B cell (primary cell): ENCODE results near the gene LTO1. TPM values are rescaled to one million over a fixed set of nuclear protein-coding genes. Genes with fewer than 3 reads are reported as not detected.

Experiments
- ATAC-seq: fragments of 200-7000 bp; cut with Tn5 transposase; one replicate; pipeline ENCODE4 v1.10.0; 2021; ENCODE audit warnings: low read depth, mild to moderate bottlenecking, moderate number of reproducible peaks, moderate library complexity
- CTCF ChIA-PET: fragments of 350-600 bp; sonication (Branson Sonifier 250); formaldehyde crosslinking; loops from one replicate; lab custom pipeline; 2021; ENCODE audit warnings: antibody characterized with exemption, inconsistent platforms; lab: Charles Lee
- POLR2A ChIA-PET: fragments of 350-600 bp; sonication (Branson Sonifier 250); formaldehyde crosslinking; loops from one replicate; lab custom pipeline; 2021; ENCODE audit warnings: antibody characterized with exemption; lab: Charles Lee
- DNase-seq: peaks from one replicate; pipeline ENCODE4 v3.0.0; 2013
- H2AFZ ChIP-seq: 2 replicates; pipeline ENCODE4 v1.6.1; 2012; ENCODE audit warnings: mild to moderate bottlenecking, low read depth, low read length; ENCODE audit not compliant: insufficient read depth, poor library complexity, severe bottlenecking
- H3K27ac ChIP-seq, 2 donors: 1 replicate in 1 of 2; 2 replicates in 1 of 2; pipeline ENCODE4 v1.5.1; 2012 to 2013; ENCODE audit warnings: low read length in 2 of 2, mild to moderate bottlenecking in 2 of 2, moderate library complexity in 1 of 2
- H3K27me3 ChIP-seq, 4 experiments: fragments of 200-600 bp in 1 of 4; sonication (generic) in 1 of 4; replicated peaks in 1 of 4; 1 replicate in 2 of 4; 2 replicates in 2 of 4; pipeline versions ENCODE4 v1.6.1 to v1.7.0; 2013 to 2016; ENCODE audit warnings: low read length in 3 of 4, mild to moderate bottlenecking in 2 of 4, mixed read lengths in 1 of 4, moderate library complexity in 1 of 4; ENCODE audit not compliant: insufficient read depth in 4 of 4, control insufficient read depth in 3 of 4; ENCODE audit errors: control extremely low read depth in 1 of 4
- H3K36me3 ChIP-seq, 2 experiments: replicated peaks in 1 of 2; 1 replicate in 1 of 2; 2 replicates in 1 of 2; pipeline versions ENCODE4 v1.6.1 to v1.7.1; 2013; ENCODE audit warnings: low read length in 1 of 2; ENCODE audit not compliant: insufficient read depth in 2 of 2, control insufficient read depth in 1 of 2; ENCODE audit errors: control extremely low read depth in 1 of 2, extremely low read depth in 1 of 2
- H3K4me1 ChIP-seq, 2 donors: fragments of 200-600 bp in 1 of 2; sonication (generic) in 1 of 2; 1 replicate in 1 of 2; 2 replicates in 1 of 2; pipeline versions ENCODE4 v1.5.1 to v1.6.1; 2013 to 2017; ENCODE audit warnings: low read length in 2 of 2; ENCODE audit not compliant: control insufficient read depth in 2 of 2, insufficient read depth in 2 of 2
- H3K4me2 ChIP-seq: replicated peaks from 2 replicates; pipeline ENCODE3; 2012; ENCODE audit warnings: mild to moderate bottlenecking, low read depth, low read length; ENCODE audit not compliant: poor library complexity, severe bottlenecking
- H3K4me3 ChIP-seq, 5 experiments: fragments of 200-600 bp in 1 of 5; sonication (generic) in 1 of 5; 1 replicate in 3 of 5; 2 replicates in 2 of 5; pipeline versions ENCODE4 v1.5.1 to v1.7.0; 2011 to 2016; ENCODE audit warnings: low read length in 4 of 5, mild to moderate bottlenecking in 4 of 5, low read depth in 2 of 5, control low read depth in 1 of 5, moderate library complexity in 1 of 5; ENCODE audit not compliant: insufficient read depth in 1 of 5; ENCODE audit errors: control extremely low read depth in 1 of 5, extremely low read depth in 1 of 5
- H3K79me2 ChIP-seq: fragments of 200-600 bp; sonication (generic); one replicate; pipeline ENCODE4 v1.6.0; 2016; ENCODE audit warnings: low read length; ENCODE audit not compliant: control insufficient read depth, insufficient read depth
- H3K9ac ChIP-seq: fragments of 200-600 bp; sonication (generic); 2 replicates; pipeline ENCODE4 v1.6.1; 2017; ENCODE audit warnings: mild to moderate bottlenecking, low read length, moderate library complexity
- H3K9me3 ChIP-seq, 3 donors: one replicate each; pipeline versions ENCODE4 v1.6.1 to v1.7.1; 2013; ENCODE audit warnings: low read length in 2 of 3; ENCODE audit not compliant: control insufficient read depth in 2 of 3, insufficient read depth in 1 of 3; ENCODE audit errors: control extremely low read depth in 1 of 3
- H4K20me1 ChIP-seq: 2 replicates; pipeline ENCODE4 v1.6.0; 2012; ENCODE audit warnings: mild to moderate bottlenecking, low read length; ENCODE audit not compliant: insufficient read depth, control insufficient read depth, poor library complexity, severe bottlenecking
- H3K27ac Mint-ChIP-seq: one replicate; pipeline ENCODE4 v1.8.0; 2021; ENCODE audit warnings: mixed read lengths
- H3K27me3 Mint-ChIP-seq: one replicate; pipeline ENCODE4 v1.8.0; 2021; ENCODE audit warnings: mixed read lengths
- H3K4me1 Mint-ChIP-seq: one replicate; pipeline ENCODE4 v1.8.0; 2021; ENCODE audit warnings: mixed read lengths
- H3K4me3 Mint-ChIP-seq: one replicate; pipeline ENCODE4 v1.8.0; 2021; ENCODE audit warnings: mixed read lengths
- H3K9me3 Mint-ChIP-seq: one replicate; pipeline ENCODE4 v1.8.0; 2022; ENCODE audit warnings: mixed read lengths; ENCODE audit not compliant: insufficient read depth
- EZH2 ChIP-seq: IDR thresholded peaks from 2 replicates; pipeline ENCODE4 v1.6.1; 2012; ENCODE audit warnings: borderline replicate concordance, low read depth, mild to moderate bottlenecking, moderate library complexity, low read length; ENCODE audit not compliant: insufficient read depth, poor library complexity, severe bottlenecking
- WGBS: methylation state at CpG from one replicate; pipeline ENCODE4 v1.1.5; 2013; ENCODE audit warnings: missing lambda C conversion rate; ENCODE audit not compliant: insufficient coverage; 5-methylcytosine and 5-hydroxymethylcytosine counted together
- intact Hi-C: fragments of 100-400 bp; cut with micrococcal nuclease; formaldehyde crosslinking; loops from one replicate; pipeline ENCODE4 v1.10.0; 2022
- polyA plus RNA-seq: library from polyadenylated mRNA; depleted of rRNA; stranded (reverse); fragments of >200 nt; gene quantifications from 2 replicates; pipeline ENCODE4 v1.2.3, GENCODE V29; 2012
- total RNA-seq, 2 donors: library from RNA; stranded (reverse); fragments of 120-200 nt in 1 of 2; gene quantifications; 1 replicate in 1 of 2; 2 replicates in 1 of 2; pipeline versions ENCODE4 v1.2.3 to v1.2.4, GENCODE V29; 2013 to 2022
- TF ChIP-seq, protein P1 (sequence below): fragments of 200-600 bp; IDR thresholded peaks from one replicate; pipeline ENCODE4 v1.8.0; 2022; ENCODE audit warnings: antibody characterized with exemption, mild to moderate bottlenecking

LTO1 gene
- total and polyA plus RNA-seq, 2 donors (not counting 1 experiment from before 2014, with no cell fraction given), result 44.4 to 68.8 TPM

DNA sequence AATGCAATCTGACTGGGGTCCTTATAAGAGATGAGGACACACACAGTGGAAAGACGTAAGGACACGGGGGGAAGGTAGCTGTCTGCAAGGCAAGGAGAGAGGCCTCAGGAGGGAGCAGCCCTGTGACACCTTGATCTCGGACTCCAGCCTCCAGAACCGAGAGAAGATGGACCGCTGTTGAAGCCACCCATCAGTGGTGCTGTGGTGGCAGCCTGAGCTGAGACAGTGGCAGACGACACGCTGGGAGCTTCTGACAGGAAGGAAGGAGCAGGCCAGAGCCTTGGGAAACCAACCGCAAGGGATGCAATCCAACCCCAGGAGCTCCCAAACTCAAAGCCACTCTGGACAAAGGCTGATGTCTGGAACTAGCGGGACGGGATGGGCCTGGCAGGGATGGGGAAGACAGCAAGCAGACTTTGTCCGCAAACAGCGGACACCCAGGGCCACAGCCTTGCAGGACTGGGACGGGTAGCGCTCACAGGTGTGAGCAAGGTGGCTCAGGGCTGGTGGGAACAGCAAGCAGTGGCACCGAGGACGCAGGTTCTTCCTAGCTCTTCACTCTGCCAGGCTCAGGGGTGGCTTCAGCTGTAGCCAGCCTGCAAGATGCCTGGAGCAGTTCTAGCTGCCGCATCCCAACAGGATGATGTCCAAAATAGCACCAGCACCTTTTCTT, 10.9 kb downstream of the LTO1 start:
- no peak overlapping the region for H3K27ac Mint-ChIP-seq
- no peaks in the 10 kb centered on the region for H3K4me1 ChIP-seq
- H3K9me3 Mint-ChIP-seq, result no peaks in the 10 kb centered on the region
- no peak overlapping the region for H3K27ac ChIP-seq
- H3K4me3 ChIP-seq, result no peak overlapping the region
- no peaks in the 10 kb centered on the region for H3K27me3 ChIP-seq
- H3K9ac ChIP-seq, result no peak overlapping the region
- ATAC-seq (no peak), DNase-seq (no peak)
- TF ChIP-seq, protein P1, sequence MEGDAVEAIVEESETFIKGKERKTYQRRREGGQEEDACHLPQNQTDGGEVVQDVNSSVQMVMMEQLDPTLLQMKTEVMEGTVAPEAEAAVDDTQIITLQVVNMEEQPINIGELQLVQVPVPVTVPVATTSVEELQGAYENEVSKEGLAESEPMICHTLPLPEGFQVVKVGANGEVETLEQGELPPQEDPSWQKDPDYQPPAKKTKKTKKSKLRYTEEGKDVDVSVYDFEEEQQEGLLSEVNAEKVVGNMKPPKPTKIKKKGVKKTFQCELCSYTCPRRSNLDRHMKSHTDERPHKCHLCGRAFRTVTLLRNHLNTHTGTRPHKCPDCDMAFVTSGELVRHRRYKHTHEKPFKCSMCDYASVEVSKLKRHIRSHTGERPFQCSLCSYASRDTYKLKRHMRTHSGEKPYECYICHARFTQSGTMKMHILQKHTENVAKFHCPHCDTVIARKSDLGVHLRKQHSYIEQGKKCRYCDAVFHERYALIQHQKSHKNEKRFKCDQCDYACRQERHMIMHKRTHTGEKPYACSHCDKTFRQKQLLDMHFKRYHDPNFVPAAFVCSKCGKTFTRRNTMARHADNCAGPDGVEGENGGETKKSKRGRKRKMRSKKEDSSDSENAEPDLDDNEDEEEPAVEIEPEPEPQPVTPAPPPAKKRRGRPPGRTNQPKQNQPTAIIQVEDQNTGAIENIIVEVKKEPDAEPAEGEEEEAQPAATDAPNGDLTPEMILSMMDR, result no peak
- TF ChIP-seq EZH2, result no peak
- intact Hi-C loops, result no loop called here
- CTCF ChIA-PET, result no interaction called here
- no peak overlapping the region for H3K4me2 ChIP-seq
- no peak overlapping the region for H2AFZ ChIP-seq
- H4K20me1 ChIP-seq, result peaks cover 6% of the 10 kb centered on the region
- no peak overlapping the region for H3K4me3 Mint-ChIP-seq
- H3K36me3 ChIP-seq, result peaks cover 0 to 47% of the 10 kb centered on the region in 2 experiments
- H3K9me3 ChIP-seq, result no peaks in the 10 kb centered on the region
- H3K27me3 Mint-ChIP-seq, result no peaks in the 10 kb centered on the region
- POLR2A ChIA-PET, result no interaction called here
- H3K79me2 ChIP-seq, result no peaks in the 10 kb centered on the region
- 98% methylated on average over 17 of the region's 17 CpGs for WGBS
- H3K4me1 Mint-ChIP-seq, result peaks cover 2% of the 10 kb centered on the region

DNA sequence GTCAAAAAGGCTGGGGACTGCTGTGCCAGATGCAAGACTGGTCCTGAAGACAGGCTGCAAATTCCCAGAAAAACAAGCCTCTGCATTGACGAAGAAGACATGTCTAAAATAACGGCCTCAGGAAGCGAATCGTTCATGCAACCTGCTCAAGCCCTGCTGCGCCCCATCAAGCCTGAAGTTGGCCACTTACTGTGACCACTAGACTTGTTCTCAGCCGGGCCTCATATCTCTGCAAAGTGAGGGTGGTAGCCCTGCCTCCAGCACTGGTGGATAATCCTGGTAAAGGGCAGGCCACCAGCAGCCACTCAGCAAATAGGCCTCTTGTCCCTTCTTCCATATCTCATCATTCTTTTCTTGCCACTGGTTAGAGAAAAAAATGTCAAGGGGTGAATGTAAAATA, 11.8 kb downstream of the LTO1 start:
- WGBS, result 96% methylated on average over 6 of the region's 6 CpGs

More for the DNA sequence above, 11.8 kb downstream of the LTO1 start:
- ATAC-seq (no peak), DNase-seq (no peak)
- Histone ChIP-seq H3K36me3 (peaks cover 0 to 43% of the 10 kb centered on the region in 2 experiments), H2AFZ (no peak overlapping the region), H3K9me3 (no peaks in the 10 kb centered on the region), H3K27ac (no peak overlapping the region), H3K79me2 (no peaks in the 10 kb centered on the region), H3K4me1 (no peaks in the 10 kb centered on the region), H4K20me1 (peaks cover 6% of the 10 kb centered on the region), H3K27me3 (no peaks in the 10 kb centered on the region), H3K9ac (no peak overlapping the region), H3K4me3 (no peak overlapping the region), H3K4me2 (no peak overlapping the region)
- POLR2A ChIA-PET, result no interaction called here
- Mint-ChIP-seq H3K9me3 (no peaks in the 10 kb centered on the region), H3K4me1 (no peaks in the 10 kb centered on the region), H3K27me3 (no peaks in the 10 kb centered on the region), H3K4me3 (no peak overlapping the region), H3K27ac (no peak overlapping the region)
- TF ChIP-seq, protein P1, result no peak
- no peak for TF ChIP-seq EZH2
- CTCF ChIA-PET, result no interaction called here
- intact Hi-C loops, result no loop called here
